GM18519 (cell line): ENCODE data around the gene LINC01488.

Source experiments
- ATAC-seq: cut with Tn5 transposase; IDR thresholded peaks from one replicate; pipeline ENCODE4 v1.9.1; 2021; ENCODE audit warnings: mild to moderate bottlenecking, moderate library complexity; ENCODE audit not compliant: unreplicated experiment, low FRiP score

Gene LINC01488

DNA sequence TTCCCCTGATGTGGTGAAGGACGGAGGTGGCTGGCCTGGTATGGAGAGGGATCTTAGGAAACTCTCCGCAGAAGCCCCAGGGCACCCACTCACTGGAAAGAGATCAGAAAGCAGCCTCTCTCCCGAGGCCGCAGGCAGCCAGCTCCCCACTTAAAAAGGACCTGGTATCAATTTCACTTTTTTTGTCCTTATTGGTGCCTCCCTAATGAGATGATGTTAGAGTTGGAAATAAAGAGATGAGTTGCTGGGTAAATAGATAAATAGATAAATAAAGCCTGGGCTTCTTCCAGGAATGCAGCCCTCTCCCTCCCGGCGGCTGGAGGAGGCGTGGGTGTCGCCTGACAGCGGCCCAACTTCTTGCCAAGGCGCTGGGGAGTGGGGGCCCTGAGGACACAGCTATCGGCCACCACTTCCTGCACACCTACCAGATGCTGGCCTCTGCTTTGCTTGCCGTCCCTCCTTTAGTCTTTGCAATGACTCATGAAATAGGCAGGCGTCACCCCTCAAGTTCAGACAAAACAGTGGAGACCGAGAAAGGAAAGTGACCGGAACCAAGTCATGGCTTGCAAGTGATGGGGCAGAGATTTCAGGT lies 42.9 kb downstream of the LINC01488 start:
- no peak for ATAC-seq

DNA sequence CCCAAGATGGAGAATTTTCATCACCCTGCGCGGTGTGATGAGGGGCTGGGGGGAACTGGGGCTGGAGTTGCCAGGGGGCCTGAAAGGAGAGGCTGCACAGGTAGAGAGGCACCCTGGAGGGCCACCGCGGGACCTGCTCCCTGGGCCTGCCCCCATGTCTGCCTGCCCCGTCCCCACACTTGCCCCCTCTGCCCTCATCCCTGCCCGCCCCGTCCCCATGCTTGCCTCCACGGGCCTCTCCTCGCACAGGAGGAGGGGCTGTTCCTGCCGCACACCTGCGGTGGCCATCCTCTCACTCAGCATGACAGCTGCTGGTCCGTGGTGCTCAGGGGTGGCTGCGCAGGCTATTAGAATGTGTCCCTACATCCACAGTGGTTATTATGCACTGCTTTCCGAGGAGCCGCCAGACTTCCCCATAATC lies 43.5 kb downstream of the LINC01488 start:
- ATAC-seq, result no peak

DNA sequence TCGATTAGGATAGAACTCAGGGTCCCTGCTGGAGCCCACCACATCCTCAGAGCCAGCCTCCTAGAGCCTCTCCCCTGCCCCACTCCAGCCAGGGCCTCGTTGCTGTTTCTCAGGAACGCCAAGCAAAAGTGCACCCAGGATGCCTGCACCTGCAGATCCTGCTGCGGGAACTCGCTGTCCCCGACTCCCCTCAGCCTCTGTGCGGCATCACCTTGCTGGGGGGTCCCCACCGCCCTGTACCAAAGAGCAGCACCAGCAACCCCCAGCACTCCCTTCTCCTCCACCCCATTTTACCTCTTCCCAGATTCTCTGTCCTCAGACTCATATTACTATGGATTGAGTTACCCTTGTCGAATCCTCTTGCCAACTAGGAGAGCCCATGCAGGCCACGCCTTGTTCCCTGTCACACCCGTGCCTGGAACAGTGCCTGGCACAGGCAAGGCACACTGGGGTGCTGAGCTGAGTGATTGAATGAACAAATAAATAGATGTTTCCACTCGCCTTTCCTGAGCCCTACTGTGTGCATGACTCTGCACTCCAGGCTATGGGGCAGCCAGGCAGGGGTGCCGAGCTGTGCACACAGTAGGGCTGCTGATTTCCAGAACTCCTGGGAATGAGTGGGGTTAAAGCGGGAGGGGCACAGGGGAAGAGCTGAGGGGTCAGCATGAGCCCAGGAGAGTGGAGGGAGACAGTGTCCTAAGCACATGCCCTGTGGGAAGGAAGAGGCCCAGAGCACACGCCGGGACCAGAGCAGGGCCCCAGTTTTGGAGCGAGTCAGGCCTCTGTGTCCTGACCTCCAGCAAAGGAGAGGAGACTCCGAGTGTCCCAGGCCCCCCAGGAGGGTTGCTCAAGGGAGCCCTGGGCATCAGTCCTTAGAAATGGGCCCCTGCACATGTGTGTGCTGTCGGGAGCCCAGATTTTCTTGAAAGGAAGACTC lies 44.3 kb downstream of the LINC01488 start:
- ATAC-seq, result no peak

DNA sequence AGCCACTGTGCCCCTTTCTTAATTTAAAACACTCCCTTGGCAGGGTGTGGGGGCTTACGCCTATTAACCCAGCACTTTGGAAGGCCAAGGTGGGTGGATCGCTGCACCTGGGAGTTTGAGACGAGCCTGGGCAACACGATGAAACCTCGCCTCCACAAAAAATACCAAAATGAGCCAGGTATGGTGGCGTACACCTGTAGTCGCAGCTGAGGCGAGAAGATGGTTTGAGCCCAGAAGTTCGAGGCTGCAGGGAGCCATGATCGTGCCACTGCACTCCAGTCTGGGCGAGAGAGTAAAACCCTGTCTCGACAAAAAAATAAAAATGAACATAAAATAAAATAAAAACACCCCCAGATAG lies 45.0 kb downstream of the LINC01488 start:
- ATAC-seq, result no peak

DNA sequence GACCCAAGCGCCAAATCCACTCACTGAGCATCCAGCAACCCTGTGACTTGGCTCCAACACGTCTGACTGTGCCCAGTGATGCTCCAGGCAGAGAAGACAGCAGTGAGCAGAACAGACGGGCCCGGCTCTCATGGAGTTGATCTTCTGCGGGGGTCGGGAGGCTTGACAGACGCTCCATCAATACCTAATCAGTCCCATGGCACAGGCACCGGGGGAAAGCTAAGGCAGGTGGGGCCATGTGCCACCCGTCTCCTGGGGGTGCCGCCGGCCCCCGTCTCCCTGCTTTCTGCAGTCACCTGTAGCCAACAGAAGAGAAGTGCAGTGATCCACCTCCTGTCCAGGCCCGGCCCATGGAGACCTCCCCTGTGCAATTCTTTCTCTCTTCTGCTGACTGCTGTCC lies 47.5 kb downstream of the LINC01488 start:
- no peak for ATAC-seq

DNA sequence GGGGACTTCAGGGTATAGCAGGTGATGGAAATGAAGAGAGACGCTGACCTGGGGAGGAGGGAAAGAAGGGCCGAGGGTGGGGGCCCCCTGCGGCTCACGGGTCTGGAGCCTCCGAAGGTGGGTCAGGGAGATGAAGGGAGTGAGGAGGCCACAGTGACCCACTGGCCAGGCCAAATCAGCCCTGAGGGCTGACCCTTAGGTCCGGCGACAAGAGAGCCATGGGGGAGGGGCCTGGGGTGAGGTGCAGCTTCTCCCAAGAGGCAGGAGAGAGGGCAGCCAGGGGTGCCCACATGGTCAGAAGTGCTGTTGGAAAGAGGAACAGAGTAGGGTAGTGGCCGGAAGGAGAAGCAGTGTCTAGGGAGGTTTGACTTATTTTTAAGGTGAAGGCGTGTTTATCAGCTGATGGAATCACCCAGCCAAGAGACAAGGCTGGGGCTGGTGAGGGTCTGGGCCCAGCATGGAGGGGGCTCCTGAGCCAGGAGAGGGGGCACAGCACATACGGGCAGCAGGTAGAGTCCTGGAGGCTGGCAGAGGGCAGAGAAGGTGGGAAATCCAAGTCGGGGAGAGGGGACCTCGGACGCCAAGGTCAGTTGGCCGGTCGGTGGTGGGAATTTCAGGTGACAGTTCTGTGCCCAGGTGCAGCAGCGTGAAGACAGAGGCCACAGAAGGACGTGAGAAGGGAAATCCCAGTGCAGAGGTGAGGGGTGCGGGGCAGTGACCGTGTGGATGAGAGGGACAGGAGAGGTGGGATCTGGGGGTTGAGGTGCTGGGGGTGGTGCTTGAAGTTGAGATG lies 49.0 kb downstream of the LINC01488 start:
- ATAC-seq, result no peak

DNA sequence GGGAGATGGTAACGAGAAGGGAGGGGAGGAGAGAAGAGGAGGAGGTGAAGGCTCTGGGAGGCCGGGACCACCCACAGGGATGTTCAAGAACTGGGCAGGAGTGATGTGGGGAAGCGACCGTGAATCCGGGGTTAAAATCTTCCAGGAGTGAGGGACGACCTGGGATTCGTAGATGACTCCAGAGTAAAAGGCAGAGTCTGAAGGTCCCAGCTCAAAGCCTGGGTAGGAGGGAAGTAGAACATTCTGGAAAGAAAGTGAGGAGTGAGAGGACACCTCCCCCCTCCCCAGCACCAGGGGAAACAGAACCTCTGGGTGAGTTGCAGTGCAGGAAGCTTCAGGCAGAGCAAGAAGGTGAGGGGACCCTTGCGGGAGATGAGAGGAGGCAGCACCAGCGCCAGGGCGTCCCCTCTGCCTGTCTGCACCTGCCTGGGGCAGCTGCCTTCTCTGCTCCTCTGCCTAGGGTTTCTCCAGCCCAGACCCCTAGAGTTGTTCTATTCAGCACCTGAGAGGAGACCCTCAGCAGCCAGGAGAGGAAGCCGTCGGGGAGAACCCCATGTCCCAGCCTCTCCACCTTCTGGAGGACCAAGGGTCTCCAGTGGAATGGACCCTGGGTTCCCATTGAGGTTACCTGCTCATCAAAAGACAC lies 49.7 kb downstream of the LINC01488 start:
- no peak for ATAC-seq

DNA sequence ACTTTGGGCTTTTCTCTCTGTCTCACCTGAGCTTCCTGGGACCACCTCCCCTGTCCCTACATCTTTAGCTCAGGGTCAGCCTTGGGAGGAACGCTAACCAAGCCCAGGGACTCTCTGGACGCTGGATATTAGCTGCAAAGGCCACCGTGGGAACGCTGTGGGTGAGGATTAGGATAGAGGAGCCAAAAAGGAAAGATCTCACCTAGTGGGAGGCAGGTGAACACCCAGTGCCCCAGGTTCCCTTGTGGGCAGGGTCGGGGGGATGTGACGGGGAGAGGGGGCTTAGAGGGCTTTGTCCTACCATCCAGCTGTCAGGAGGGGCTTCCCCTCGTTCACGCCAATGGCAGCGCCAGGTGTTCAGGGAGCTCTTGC lies 50.2 kb downstream of the LINC01488 start:
- no peak for ATAC-seq

DNA sequence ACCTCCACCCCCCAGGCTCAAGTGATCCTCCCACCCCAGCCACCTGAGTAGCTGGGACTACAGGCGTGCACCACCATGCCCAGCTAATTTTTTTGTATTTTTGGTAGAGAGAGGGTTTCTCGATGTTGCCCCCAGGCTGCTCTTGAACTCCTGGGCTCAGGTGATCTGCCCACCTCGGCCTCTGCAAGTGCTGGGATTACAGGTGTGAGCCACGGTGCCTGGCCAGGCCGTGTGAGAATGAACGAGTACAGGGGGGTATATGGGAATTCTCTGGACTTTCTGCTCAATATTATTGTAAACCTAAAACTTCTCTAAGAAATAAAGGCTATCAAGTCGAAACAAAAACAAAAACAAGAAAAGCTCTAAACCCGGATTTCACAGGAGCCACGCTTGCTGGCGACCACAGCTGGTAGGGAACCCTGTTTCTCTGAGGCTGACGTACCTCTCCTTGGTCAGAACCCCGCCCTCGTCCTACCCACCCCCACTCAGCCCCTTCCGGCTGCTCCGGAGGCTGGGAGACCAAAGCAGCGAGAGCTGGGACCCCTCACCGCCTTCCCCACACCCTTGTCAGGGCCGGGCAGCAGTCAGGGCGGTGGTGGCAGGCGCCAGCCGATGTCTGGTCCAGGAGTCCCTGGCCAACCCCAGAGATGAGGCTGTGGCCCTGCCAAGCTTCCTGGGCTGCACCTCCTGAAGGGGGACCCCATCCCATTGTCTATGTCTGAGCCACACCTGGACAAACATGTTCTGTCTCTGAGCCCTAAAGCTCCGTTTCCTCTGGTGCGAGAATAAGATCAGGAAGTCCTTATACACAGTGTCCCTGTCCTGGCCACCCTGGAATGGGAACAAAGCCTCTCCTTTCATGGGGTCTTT lies 52.1 kb downstream of the LINC01488 start:
- no peak for ATAC-seq

DNA sequence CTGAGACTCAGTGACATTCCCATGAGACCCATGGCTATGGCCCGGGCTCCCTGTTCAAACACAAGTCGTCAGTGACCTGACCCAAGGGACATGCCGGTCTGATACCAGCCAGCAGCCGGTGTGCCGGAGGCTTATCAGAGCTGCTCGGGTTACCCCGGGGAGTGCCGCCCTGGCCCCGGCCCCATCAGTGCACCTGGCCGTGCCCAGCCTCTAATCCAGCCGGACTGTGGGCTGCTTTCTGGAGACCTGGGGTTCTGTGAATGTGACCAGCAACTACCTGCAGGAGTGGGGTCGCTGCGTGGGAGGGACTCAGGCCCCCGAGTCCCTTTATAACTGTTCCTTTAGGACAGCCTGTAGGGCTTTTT lies 52.7 kb downstream of the LINC01488 start:
- no peak for ATAC-seq

DNA sequence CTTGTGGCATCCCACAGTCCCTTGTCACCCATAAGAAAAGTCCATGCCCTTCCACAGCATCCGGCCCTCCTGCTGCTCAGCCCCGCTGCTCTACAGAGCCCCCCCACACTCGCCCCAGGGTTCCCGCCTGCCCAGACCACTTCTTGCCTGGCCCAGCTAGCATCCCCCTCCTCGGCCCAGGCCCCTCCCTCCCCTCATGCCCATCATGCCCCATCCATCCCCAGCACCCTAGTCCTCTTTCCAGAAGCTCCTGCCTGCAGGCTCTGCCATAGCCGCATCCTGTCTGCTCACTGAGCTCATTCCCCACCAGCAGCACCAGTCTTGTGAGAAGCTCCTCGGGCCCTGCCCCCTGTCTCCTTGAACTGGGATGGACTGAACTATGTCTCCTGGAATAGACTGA lies 54.4 kb downstream of the LINC01488 start:
- no peak for ATAC-seq

DNA sequence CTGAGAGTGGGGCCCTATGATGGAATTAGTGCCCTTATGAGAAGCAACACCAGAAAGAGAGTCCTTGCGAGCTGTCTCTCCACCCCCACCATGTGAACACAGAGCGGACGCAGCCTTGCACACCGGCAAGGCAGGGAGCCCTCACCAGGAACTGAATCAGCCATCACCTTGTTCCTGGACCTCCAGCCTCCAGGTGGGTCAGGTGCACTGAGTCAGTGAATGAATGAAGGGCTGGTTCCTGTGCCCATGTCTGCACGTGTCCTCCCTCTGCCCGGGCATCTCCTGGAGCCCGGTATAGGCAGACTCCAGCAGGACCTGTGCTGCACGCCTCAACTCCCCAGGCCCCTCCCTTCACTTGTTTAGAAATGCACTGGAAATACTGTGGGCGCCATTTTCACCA lies 54.9 kb downstream of the LINC01488 start:
- ATAC-seq, result no peak

DNA sequence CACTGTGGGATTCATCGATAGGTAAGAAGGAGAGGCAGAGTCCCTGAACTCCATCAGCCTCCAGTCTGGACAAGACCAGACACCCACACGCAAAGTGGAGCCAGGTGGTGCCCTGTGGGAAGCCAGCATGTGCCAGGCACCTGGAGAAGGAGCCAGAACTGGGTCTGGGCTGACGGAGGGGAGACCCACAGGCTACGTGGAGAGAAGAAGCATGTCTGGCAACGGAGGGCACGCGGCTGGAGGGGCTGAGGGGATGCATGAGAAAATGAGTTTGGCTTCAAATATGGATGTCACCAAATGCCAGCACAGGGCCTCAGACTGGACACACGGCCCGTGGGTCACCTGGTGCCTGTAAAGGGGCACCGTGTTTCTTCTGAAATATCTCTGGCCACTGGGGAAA lies 55.7 kb downstream of the LINC01488 start:
- no peak for ATAC-seq

DNA sequence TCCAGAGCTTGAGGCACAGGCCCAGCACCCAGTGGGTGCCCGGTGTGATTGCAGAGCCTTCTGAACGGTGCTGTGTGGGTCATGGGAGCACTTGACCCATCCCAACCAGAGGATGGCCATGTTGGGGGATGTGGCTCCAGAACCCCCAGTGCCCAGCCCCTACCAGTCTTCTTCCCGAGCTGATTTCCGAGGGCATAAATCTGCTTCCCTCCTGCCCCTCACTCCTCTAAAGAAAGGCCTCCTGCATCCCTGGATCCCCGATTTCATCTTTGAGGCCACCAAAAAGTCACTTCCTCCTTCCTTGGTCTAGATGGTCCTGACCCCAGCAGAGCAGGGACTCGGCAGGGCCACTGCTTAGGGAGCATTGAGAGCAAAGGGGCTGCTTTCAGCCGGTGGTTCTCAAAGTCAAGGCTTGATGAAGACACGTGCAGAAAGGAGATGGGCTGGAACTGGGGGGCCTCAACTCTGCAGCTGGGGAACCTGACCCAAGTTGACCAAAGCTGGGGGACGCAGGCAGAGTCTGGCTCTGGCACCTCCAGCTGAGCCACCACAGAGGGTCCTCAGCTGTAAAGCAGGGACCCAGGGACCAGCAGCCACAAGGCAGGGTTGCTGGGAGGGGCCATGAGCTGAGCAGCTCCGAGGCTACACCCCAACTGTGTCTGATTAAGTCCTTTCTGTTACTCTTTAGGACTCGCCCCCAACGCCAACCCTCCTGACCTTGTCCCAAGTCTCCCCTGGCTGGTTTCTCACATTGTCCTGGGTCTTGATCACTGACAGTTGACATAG lies 56.6 kb downstream of the LINC01488 start:
- ATAC-seq, result no peak

DNA sequence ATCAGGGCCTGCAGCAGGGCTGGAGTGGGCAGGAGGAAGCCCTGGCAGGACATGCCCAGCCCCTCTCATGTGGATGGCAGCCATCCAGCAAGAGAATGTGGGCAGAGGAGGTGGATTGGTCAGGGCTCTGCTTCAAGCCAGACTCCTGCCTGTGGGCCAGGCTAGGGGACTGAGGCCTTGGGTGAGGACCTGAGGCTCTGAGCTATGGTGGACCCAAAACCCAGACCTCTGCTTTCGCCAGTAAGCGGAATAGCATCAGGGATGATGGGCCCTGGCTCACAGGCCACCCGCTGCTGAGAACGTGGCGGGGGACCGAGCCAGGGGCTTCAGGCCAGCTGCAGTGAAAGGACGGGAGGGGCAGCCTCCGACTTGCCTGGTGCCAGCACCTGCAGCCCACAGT lies 57.4 kb downstream of the LINC01488 start:
- ATAC-seq, result no peak

DNA sequence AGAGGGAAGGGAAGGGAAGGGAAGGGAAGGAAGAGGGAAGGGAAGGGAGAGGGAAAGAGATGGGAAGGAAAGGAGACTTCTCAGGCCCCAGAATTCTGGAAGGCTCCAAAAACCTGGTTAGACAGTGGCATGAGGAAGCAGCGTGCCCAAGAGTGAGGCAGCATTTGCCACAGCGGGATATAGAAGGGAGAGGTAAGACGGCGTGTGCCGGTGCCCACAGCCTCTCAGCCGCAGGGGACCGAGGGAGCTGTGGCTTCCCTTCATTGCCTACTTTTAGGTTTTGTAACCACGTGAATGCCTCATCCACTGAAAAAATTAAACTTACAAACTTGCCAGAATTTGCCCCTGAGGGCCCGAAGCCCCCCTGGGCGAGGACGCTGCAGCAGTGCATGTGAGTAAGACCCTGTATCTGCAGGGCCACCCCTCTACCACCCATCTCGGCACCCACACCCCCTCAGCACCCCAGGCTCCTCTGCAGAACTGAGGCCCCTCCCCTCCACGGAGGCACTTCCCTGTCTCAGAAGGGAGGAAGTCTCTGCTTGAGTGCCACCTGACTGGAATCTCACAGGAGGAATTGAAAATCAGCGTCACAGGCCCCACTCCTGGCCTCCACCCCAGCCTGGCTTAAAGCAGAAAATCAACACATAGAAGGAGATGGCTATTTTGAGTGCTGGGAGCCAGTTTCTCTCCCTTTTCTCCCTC lies 58.1 kb downstream of the LINC01488 start:
- ATAC-seq, result no peak

DNA sequence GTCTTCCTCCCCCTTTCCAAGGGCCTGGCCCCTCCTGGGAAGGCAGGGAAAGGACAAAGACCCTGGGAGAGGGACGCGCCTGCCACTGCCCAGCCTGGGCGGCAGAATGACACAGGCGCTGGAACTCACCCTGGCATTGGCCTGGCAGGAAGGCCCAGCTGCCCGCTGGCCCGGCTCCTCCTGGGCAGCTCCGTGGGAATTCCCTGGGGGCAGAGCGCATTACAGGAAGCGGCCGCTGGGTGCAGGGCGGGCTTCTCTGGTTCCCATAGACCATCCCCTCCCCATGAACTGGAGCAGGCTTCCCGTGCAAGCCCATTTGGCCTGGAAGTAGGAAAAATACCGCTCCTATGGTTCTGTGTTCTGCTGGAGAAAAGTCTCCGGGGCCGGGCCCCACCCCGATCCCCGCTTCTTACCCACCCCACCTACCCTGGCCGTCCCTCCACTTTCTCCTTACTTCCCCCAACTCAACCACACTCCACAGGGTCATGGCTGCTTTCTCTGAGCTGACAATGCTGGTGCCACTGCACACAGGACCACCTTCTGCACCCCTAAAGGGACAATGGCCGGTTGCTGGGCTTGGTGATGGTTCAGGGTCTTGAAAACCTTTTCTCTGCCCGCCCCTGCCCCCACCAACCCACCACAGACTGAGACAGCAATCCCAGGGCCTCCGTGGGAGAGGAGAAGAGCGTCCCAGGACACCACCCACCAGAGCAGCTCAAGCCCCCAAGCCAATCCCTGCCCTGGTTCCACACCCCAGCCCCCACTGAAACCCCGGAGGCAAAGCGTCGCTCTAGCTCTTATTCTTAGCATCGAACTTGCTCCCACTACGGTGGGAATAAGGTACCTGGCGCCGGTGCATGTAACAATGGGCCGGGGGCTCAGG lies 58.9 kb downstream of the LINC01488 start:
- no peak for ATAC-seq

DNA sequence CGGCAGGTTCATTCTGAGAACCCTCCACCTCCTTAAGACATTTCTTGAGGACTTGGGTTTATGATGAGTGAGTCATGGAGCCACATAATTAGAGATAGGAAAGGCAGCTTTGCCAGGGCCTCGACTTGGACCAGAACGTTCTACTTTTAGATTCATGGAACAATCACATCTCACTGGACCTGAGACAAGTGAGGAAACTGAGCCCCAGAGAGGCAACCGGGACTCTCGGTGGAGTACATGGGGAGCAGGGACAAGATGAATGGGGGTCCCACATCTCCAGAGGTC lies 59.5 kb downstream of the LINC01488 start:
- no peak for ATAC-seq
